Measurements from ENCODE around the gene BABAM2.

Gene BABAM2

DNA sequence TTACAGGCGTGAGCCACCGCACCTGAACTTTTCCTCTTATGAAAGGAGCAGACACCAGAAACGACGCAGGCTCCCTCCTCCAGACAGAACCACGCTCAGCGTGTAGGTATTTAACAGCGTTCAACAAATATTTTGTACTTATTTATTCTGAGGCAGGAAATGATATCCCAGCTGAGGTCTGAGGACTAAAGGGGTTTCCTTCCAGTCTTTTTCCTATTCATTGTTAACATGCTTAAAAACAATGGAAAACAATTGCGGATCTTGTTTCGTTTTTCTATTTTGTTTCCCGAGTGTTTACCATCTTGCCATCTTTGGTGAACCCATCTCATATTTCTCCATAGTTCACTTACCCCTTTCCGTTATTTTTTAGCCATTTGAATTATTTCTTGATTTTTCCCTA, 458.4 kb downstream of the BABAM2 start:
- H3K4me2 ChIP-seq (ENCODE audit: low read depth, low read length, poor library complexity, severe bottlenecking), result no peak overlapping the region
- no peaks in the 10 kb centered on the region for H3K79me2 ChIP-seq (ENCODE audit: insufficient read depth, low read length)
- H3K4me3 ChIP-seq (ENCODE audit: insufficient read depth, low read length, poor library complexity, severe bottlenecking), result no peak overlapping the region
- TF ChIP-seq EZH2phosphoT487 (conservative IDR thresholded peaks at IDR 0.05; ENCODE audit: low read length), result no peak
- TF ChIP-seq, protein P1, sequence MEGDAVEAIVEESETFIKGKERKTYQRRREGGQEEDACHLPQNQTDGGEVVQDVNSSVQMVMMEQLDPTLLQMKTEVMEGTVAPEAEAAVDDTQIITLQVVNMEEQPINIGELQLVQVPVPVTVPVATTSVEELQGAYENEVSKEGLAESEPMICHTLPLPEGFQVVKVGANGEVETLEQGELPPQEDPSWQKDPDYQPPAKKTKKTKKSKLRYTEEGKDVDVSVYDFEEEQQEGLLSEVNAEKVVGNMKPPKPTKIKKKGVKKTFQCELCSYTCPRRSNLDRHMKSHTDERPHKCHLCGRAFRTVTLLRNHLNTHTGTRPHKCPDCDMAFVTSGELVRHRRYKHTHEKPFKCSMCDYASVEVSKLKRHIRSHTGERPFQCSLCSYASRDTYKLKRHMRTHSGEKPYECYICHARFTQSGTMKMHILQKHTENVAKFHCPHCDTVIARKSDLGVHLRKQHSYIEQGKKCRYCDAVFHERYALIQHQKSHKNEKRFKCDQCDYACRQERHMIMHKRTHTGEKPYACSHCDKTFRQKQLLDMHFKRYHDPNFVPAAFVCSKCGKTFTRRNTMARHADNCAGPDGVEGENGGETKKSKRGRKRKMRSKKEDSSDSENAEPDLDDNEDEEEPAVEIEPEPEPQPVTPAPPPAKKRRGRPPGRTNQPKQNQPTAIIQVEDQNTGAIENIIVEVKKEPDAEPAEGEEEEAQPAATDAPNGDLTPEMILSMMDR (IDR thresholded peaks at IDR 0.05; ENCODE audit: insufficient read depth, low read length, poor library complexity, severe bottlenecking), result no peak
- H3K27me3 ChIP-seq (ENCODE audit: low read length), result no peaks in the 10 kb centered on the region
- no peak overlapping the region for H3K27ac ChIP-seq (ENCODE audit: low read depth, low read length)
- H4K20me1 ChIP-seq (ENCODE audit: low read depth, low read length), result no peaks in the 10 kb centered on the region
- H3K9me2 ChIP-seq (replicated peaks; ENCODE audit: insufficient read depth, low read length), result no peaks in the 10 kb centered on the region
- no peaks in the 10 kb centered on the region for H3K36me3 ChIP-seq (ENCODE audit: low read length)
- H3K9me3 ChIP-seq (ENCODE audit: insufficient read depth, low read length), result no peaks in the 10 kb centered on the region
- no peaks in the 10 kb centered on the region for H3F3A ChIP-seq (ENCODE audit: insufficient read depth)
- H3K9ac ChIP-seq (ENCODE audit: low read length), result no peak overlapping the region
- no peak overlapping the region for H2AFZ ChIP-seq (ENCODE audit: low read depth, low read length, severe bottlenecking)

DNA sequence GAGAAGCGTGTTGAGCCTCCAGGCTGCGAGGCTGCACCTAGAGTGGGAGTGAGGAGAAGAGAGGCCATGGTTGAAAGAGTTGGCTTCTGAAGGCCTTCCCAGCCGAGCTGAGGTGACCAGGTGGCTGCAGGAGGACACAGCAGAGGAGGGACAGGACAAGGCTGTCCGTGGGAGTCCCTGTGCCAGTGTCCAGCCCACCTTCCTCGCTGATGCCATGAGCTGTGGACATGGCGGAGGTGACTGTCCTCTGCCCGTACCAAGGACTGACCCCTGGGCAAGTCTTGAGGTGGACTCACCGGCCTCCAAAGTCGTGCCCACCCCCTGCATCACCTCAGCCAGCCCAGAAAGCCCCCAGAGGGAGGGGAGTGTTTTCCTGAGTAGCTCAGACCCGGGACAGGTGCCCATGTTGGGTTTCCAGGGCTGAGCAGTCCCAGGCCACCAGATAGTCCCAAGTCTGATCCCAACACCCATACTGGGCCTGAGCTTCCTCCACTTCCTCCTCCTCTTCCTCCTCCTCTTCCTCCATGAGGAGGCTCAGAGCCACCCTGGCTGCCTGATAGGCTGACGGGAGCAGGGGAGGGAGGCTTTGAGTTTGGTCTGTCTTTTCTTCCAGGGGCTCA, 459.1 kb downstream of the BABAM2 start:
- Histone ChIP-seq H3K27me3 (ENCODE audit: low read length) (no peaks in the 10 kb centered on the region), H3F3A (ENCODE audit: insufficient read depth) (no peaks in the 10 kb centered on the region), H3K9me2 (replicated peaks; ENCODE audit: insufficient read depth, low read length) (no peaks in the 10 kb centered on the region), H2AFZ (ENCODE audit: low read depth, low read length, severe bottlenecking) (no peak overlapping the region), H4K20me1 (ENCODE audit: low read depth, low read length) (no peaks in the 10 kb centered on the region), H3K4me2 (ENCODE audit: low read depth, low read length, poor library complexity, severe bottlenecking) (no peak overlapping the region), H3K9ac (ENCODE audit: low read length) (no peak overlapping the region), H3K9me3 (ENCODE audit: insufficient read depth, low read length) (no peaks in the 10 kb centered on the region), H3K36me3 (ENCODE audit: low read length) (no peaks in the 10 kb centered on the region), H3K79me2 (ENCODE audit: insufficient read depth, low read length) (no peaks in the 10 kb centered on the region), H3K4me3 (ENCODE audit: insufficient read depth, low read length, poor library complexity, severe bottlenecking) (no peak overlapping the region), H3K27ac (ENCODE audit: low read depth, low read length) (no peak overlapping the region)
- TF ChIP-seq EZH2phosphoT487 (conservative IDR thresholded peaks at IDR 0.05; ENCODE audit: low read length), result no peak
- TF ChIP-seq, protein P1 (IDR thresholded peaks at IDR 0.05; ENCODE audit: insufficient read depth, low read length, poor library complexity, severe bottlenecking), result no peak

DNA sequence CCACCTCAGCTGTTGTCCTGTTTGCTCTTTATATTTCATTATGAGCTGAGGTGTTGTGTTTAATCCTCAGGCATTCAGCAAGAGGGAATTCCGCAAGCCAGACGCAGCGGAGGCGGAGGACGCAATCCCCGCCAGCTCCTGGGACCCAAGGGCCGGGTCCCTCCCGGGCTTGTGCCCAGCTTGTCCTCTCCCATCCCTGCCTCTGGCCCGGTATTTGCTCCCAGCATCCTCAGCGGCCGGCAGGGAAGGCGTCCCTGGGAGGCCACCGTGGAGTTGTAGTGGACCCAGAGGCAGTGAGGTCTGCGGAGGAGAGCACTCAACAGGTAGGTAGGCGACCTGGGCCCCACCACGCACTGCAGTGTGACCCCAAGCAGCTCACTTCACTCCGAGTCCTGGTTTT, 459.7 kb downstream of the BABAM2 start:
- TF ChIP-seq, protein P1 (IDR thresholded peaks at IDR 0.05; ENCODE audit: insufficient read depth, low read length, poor library complexity, severe bottlenecking), result no peak
- TF ChIP-seq EZH2phosphoT487 (conservative IDR thresholded peaks at IDR 0.05; ENCODE audit: low read length), result no peak

More for the DNA sequence above, 459.7 kb downstream of the BABAM2 start:
- H3K79me2 ChIP-seq (ENCODE audit: insufficient read depth, low read length), result no peaks in the 10 kb centered on the region
- H3K27me3 ChIP-seq (ENCODE audit: low read length), result no peaks in the 10 kb centered on the region
- no peak overlapping the region for H3K9ac ChIP-seq (ENCODE audit: low read length)
- no peaks in the 10 kb centered on the region for H3K9me3 ChIP-seq (ENCODE audit: insufficient read depth, low read length)
- no peak overlapping the region for H3K4me3 ChIP-seq (ENCODE audit: insufficient read depth, low read length, poor library complexity, severe bottlenecking)
- H3K9me2 ChIP-seq (replicated peaks; ENCODE audit: insufficient read depth, low read length), result no peaks in the 10 kb centered on the region
- no peak overlapping the region for H2AFZ ChIP-seq (ENCODE audit: low read depth, low read length, severe bottlenecking)
- no peaks in the 10 kb centered on the region for H3F3A ChIP-seq (ENCODE audit: insufficient read depth)
- H3K27ac ChIP-seq (ENCODE audit: low read depth, low read length), result no peak overlapping the region
- H4K20me1 ChIP-seq (ENCODE audit: low read depth, low read length), result no peaks in the 10 kb centered on the region
- no peaks in the 10 kb centered on the region for H3K36me3 ChIP-seq (ENCODE audit: low read length)
- H3K4me2 ChIP-seq (ENCODE audit: low read depth, low read length, poor library complexity, severe bottlenecking), result no peak overlapping the region

Measured in SU-DHL-6 (cell line).